IMR-90 (cell line): ENCODE data around the gene E2F8.

Experiments used
- CTCF ChIP-seq: conservative IDR thresholded peaks from 2 replicates; pipeline ENCODE4 v1.5.1; 2012; ENCODE audit warnings: mild to moderate bottlenecking, low read depth, low read length, improper control_type of control experiment
- NFE2L2 ChIP-seq: fragments of 150-350 bp; IDR thresholded peaks from 2 replicates; pipeline ENCODE4 v1.6.1; 2016; ENCODE audit warnings: low read depth, mild to moderate bottlenecking, low read length
- POLR2A ChIP-seq: IDR thresholded peaks from 2 replicates; pipeline ENCODE4 v1.6.1; 2012; ENCODE audit warnings: mild to moderate bottlenecking, low read depth, low read length
- RFX5 ChIP-seq: IDR thresholded peaks from 2 replicates; pipeline ENCODE4 v1.8.0; 2012; ENCODE audit warnings: low read depth, mild to moderate bottlenecking, low read length, moderate library complexity

DNA sequence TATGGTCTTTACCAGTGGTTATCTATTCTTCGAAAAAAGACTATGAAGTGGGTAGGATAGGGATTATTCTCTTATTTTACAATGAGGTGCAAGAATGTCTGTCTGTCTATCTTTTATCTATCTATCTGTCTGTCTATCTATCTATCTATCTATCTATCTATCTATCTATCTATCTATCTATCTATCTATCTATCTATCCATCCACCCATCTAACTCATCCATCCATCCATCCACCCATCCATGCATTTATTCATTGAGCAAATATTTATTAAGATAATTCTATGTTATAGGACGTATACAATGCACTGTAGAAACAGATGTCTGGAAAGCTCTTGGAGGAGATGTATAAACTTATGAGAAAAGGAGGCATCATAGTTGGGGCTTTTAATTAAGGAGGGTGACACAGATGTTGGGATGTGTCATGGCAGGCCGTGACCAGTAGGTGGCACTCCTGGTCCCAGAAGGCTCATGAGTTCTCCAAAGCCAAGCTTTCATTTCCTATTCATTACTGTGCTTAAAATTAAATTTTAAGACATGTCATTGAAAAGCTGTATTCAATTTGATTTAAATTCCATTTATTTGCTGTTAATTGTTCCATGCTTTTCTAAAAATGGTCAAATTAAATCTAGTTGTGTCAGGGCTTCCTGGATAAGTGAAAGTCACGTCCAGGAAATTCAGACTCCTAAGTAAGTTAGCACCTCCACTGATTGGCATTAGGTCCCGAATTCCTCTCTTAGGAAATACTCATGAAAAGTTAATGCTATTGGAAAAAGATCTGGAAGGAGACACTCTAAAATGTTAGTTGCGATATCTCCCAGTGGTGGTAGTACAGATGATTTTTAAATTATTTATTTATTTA is 19.0 kb upstream of the E2F8 start:
- TF ChIP-seq CTCF (peak; percentile 90), RFX5 (no peak), NFE2L2 (no peak), POLR2A (no peak)
